GM18508 (cell line): Measurements from ENCODE around the gene RNF207.

ENCODE experiments used
- ATAC-seq: cut with Tn5 transposase; IDR thresholded peaks from one replicate; pipeline ENCODE4 v1.9.1; 2021; ENCODE audit warnings: moderate number of reproducible peaks; ENCODE audit not compliant: insufficient read depth, unreplicated experiment

RNF207 gene

GRCh38 chr1:6262555-6263420 lies 56.9 kb downstream of the RNF207 start:
- no peak for ATAC-seq

- ATAC-seq = no peak
Measured at GRCh38 chr1:6263716-6264115, 57.8 kb downstream of the RNF207 start.

- ATAC-seq = no peak
Measured at GRCh38 chr1:6265151-6265550, 59.2 kb downstream of the RNF207 start.

- ATAC-seq = no peak
Measured at GRCh38 chr1:6266641-6267040, 60.7 kb downstream of the RNF207 start.

GRCh38 chr1:6267686-6268322 lies 61.9 kb downstream of the RNF207 start:
- ATAC-seq = no peak

GRCh38 chr1:6268415-6268814 lies 62.5 kb downstream of the RNF207 start:
- no peak for ATAC-seq

- ATAC-seq = no peak
Measured at GRCh38 chr1:6269296-6269695, 63.4 kb downstream of the RNF207 start.

GRCh38 chr1:6269720-6270400 lies 63.9 kb downstream of the RNF207 start:
- no peak for ATAC-seq

GRCh38 chr1:6270401-6270800 lies 64.5 kb downstream of the RNF207 start:
- ATAC-seq = no peak
